H1 (cell line): ENCODE measurements around the gene TNFRSF8. TPM values are rescaled to one million over a fixed set of nuclear protein-coding genes. Genes with fewer than 3 reads are reported as not detected.

Experiments
- CTCF ChIA-PET: fragments of 300-600 bp; sonication (Branson Sonifier 250); formaldehyde crosslinking; loops from one replicate; lab custom pipeline; 2021; ENCODE audit not compliant: partially characterized antibody; lab: Charles Lee
- POLR2A ChIA-PET: fragments of 300-600 bp; sonication (Branson Sonifier 250); formaldehyde crosslinking; loops from one replicate; lab custom pipeline; 2021; ENCODE audit warnings: inconsistent platforms; ENCODE audit not compliant: partially characterized antibody; lab: Charles Lee
- DNase-seq, 2 experiments: peaks; one replicate each; pipeline versions ENCODE4 v3.0.0 to v3.0.0-alpha.2; 2010 to 2022; ENCODE audit warnings: low spot score in 2 of 2, low read depth in 1 of 2, mixed read lengths in 1 of 2
- FAIRE-seq: peaks from 2 replicates; lab custom pipeline; 2011; peaks lifted over from hg19 to GRCh38; lab: Jason Lieb, UNC
- H2AFZ ChIP-seq: 2 replicates; pipeline ENCODE4 v1.8.1; 2012; ENCODE audit warnings: low read length, inconsistent platforms
- H2AK5ac ChIP-seq: 2 replicates; pipeline ENCODE4 v1.6.1; 2013; ENCODE audit warnings: low read depth, low read length
- H2BK120ac ChIP-seq: replicated peaks from 2 replicates; pipeline ENCODE3; 2013; ENCODE audit warnings: low read depth, low read length, inconsistent platforms
- H2BK12ac ChIP-seq: 2 replicates; pipeline ENCODE4 v1.6.1; 2013; ENCODE audit warnings: low read depth, low read length
- H2BK15ac ChIP-seq: 2 replicates; pipeline ENCODE4 v1.6.1; 2013; ENCODE audit warnings: low read length
- H2BK20ac ChIP-seq: 2 replicates; pipeline ENCODE4 v1.6.1; 2013; ENCODE audit warnings: low read length
- H2BK5ac ChIP-seq: 2 replicates; pipeline ENCODE4 v1.6.1; 2013; ENCODE audit warnings: low read depth, low read length
- H3K14ac ChIP-seq: 2 replicates; pipeline ENCODE4 v1.6.1; 2013; ENCODE audit warnings: inconsistent platforms; ENCODE audit not compliant: insufficient read length
- H3K18ac ChIP-seq: 2 replicates; pipeline ENCODE4 v1.6.1; 2013; ENCODE audit warnings: low read length; ENCODE audit errors: extremely low read depth
- H3K23ac ChIP-seq: 2 replicates; pipeline ENCODE4 v1.6.1; 2013; ENCODE audit warnings: inconsistent platforms; ENCODE audit not compliant: insufficient read length
- H3K23me2 ChIP-seq: 2 replicates; pipeline ENCODE4 v1.6.1; 2013; ENCODE audit warnings: low read depth, low read length
- H3K27ac ChIP-seq: 2 replicates; pipeline ENCODE4 v1.6.1; 2011; ENCODE audit warnings: low read depth, low read length, inconsistent platforms
- H3K27me3 ChIP-seq, 4 experiments: replicated peaks in 1 of 4; 1 replicate in 1 of 4; 2 replicates in 3 of 4; pipeline versions ENCODE4 v1.6.1 to v1.8.1; 2011 to 2013; ENCODE audit warnings: low read length in 3 of 4, mild to moderate bottlenecking in 3 of 4, inconsistent platforms in 2 of 4, mixed read lengths in 2 of 4, moderate library complexity in 1 of 4; ENCODE audit not compliant: control insufficient read depth in 3 of 4, insufficient read depth in 3 of 4; ENCODE audit errors: extremely low read depth in 1 of 4
- H3K36me3 ChIP-seq, 4 experiments: 2 replicates each; pipeline versions ENCODE4 v1.6.1 to v1.8.1; 2011 to 2013; ENCODE audit warnings: mild to moderate bottlenecking in 4 of 4, low read length in 3 of 4, moderate library complexity in 2 of 4, control low read depth in 1 of 4, inconsistent platforms in 1 of 4; ENCODE audit not compliant: insufficient read depth in 4 of 4, control insufficient read depth in 2 of 4
- H3K4ac ChIP-seq: replicated peaks from 2 replicates; pipeline ENCODE3; 2013; ENCODE audit warnings: low read length, low read depth, mixed read lengths, inconsistent platforms; ENCODE audit not compliant: insufficient read length
- H3K4me1 ChIP-seq, 4 experiments: replicated peaks in 1 of 4; 1 replicate in 1 of 4; 2 replicates in 3 of 4; pipeline versions ENCODE4 v1.6.1 to v1.8.1; 2011 to 2013; ENCODE audit warnings: low read length in 3 of 4, inconsistent platforms in 2 of 4, mixed read lengths in 1 of 4; ENCODE audit not compliant: insufficient read depth in 4 of 4, control insufficient read depth in 3 of 4
- H3K4me2 ChIP-seq, 2 experiments: 2 replicates each; pipeline versions ENCODE4 v1.6.1 to v1.8.1; 2011 to 2013; ENCODE audit warnings: low read depth in 2 of 2, low read length in 2 of 2, control low read depth in 1 of 2, inconsistent platforms in 1 of 2, mild to moderate bottlenecking in 1 of 2; ENCODE audit not compliant: insufficient read depth in 1 of 2
- H3K4me3 ChIP-seq, 4 experiments: fragments of 200-600, 300-600 bp in 1 of 4; sonication (generic), shearing (Covaris generic), sonication (Bioruptor Twin) in 1 of 4; 2 replicates each; pipeline versions ENCODE4 v1.5.1 to v1.8.1; 2011 to 2016; ENCODE audit warnings: low read length in 4 of 4, low read depth in 3 of 4, control low read depth in 2 of 4, inconsistent platforms in 2 of 4, mild to moderate bottlenecking in 2 of 4, mixed read lengths in 1 of 4, moderate library complexity in 1 of 4; ENCODE audit not compliant: insufficient read depth in 2 of 4; ENCODE audit errors: extremely low read depth in 1 of 4
- H3K56ac ChIP-seq: replicated peaks from 2 replicates; pipeline ENCODE3; 2013; ENCODE audit warnings: low read depth, mild to moderate bottlenecking, mixed read lengths, low read length, inconsistent platforms; ENCODE audit not compliant: insufficient read length
- H3K79me1 ChIP-seq: 2 replicates; pipeline ENCODE4 v1.6.1; 2013; ENCODE audit warnings: low read depth, low read length, control low read depth
- H3K79me2 ChIP-seq, 2 experiments: 2 replicates each; pipeline versions ENCODE4 v1.6.1 to v1.8.1; 2012 to 2013; ENCODE audit warnings: low read length in 2 of 2, mild to moderate bottlenecking in 2 of 2, inconsistent platforms in 1 of 2; ENCODE audit not compliant: insufficient read depth in 2 of 2, control insufficient read depth in 1 of 2
- H3K9ac ChIP-seq, 4 experiments: replicated peaks in 1 of 4; 1 replicate in 1 of 4; 2 replicates in 3 of 4; pipeline versions ENCODE4 v1.6.1 to v1.8.1; 2011 to 2013; ENCODE audit warnings: low read depth in 3 of 4, low read length in 3 of 4, control low read depth in 2 of 4, mild to moderate bottlenecking in 2 of 4, moderate library complexity in 2 of 4, inconsistent platforms in 1 of 4; ENCODE audit errors: extremely low read depth in 1 of 4
- H3K9me3 ChIP-seq, 2 experiments: 2 replicates each; pipeline versions ENCODE4 v1.6.1 to v1.8.1; 2012 to 2013; ENCODE audit warnings: mild to moderate bottlenecking in 2 of 2, moderate library complexity in 2 of 2, control low read depth in 1 of 2, inconsistent platforms in 1 of 2, low read depth in 1 of 2, low read length in 1 of 2, mixed read lengths in 1 of 2; ENCODE audit not compliant: insufficient read depth in 2 of 2
- H4K20me1 ChIP-seq, 2 experiments: replicated peaks in 1 of 2; 2 replicates each; pipeline versions ENCODE3 to v1.8.1; 2011 to 2013; ENCODE audit warnings: inconsistent platforms in 2 of 2, low read length in 2 of 2, mild to moderate bottlenecking in 1 of 2; ENCODE audit not compliant: insufficient read depth in 2 of 2, control insufficient read depth in 1 of 2
- H4K5ac ChIP-seq: 2 replicates; pipeline ENCODE4 v1.6.1; 2013; ENCODE audit warnings: low read length, low read depth, mixed read lengths, inconsistent platforms; ENCODE audit not compliant: insufficient read length
- H4K8ac ChIP-seq: 2 replicates; pipeline ENCODE4 v1.8.0; 2013; ENCODE audit warnings: mild to moderate bottlenecking, moderate library complexity, low read length, inconsistent platforms; ENCODE audit not compliant: insufficient read depth; ENCODE audit errors: extremely low read depth
- H4K91ac ChIP-seq: replicated peaks from 2 replicates; pipeline ENCODE3; 2013; ENCODE audit warnings: low read length, mixed read lengths, inconsistent platforms; ENCODE audit not compliant: insufficient read length
- NANOG ChIP-seq: IDR thresholded peaks from 2 replicates; pipeline ENCODE4 v1.6.1; 2011; ENCODE audit warnings: low read length, low read depth, mild to moderate bottlenecking, inconsistent platforms; ENCODE audit not compliant: insufficient read depth, poor library complexity, severe bottlenecking
- WGBS, 2 experiments: shearing (Covaris generic) in 1 of 2; methylation state at CpG; one replicate each; pipeline versions ENCODE4 v1.1.6 to v1.1.7; 2013 to 2015; ENCODE audit warnings: low lambda C conversion rate in 2 of 2, mixed read lengths in 2 of 2, inconsistent platforms in 1 of 2, low coverage in 1 of 2, missing lambda C conversion rate in 1 of 2; ENCODE audit not compliant: insufficient replicate concordance in 2 of 2, insufficient coverage in 1 of 2, insufficient read length in 1 of 2; ENCODE audit errors: extremely low coverage in 1 of 2, missing lambda C conversion rate in 1 of 2; 5-methylcytosine and 5-hydroxymethylcytosine counted together
- polyA plus RNA-seq, 7 experiments: library from polyadenylated mRNA; depleted of rRNA in 3 of 7; stranded (reverse) in 5 of 7; unstranded in 2 of 7; fragments of >200 nt in 5 of 7; fragments of 200-250 nt in 2 of 7; gene quantifications; 1 replicate in 5 of 7; 2 replicates in 1 of 7; 4 replicates in 1 of 7; pipeline versions ENCODE4 v1.2.1 to v1.2.3, GENCODE V29; 2011 to 2013; ENCODE audit warnings: missing spikeins in 2 of 7, mixed read lengths in 2 of 7
- total RNA-seq: library from RNA; stranded (reverse); fragmentation: NEBNext Ultra II Directional; extraction: Animal tissue kit (Norgen Biotek cat#: 25700); gene quantifications from 2 replicates; pipeline ENCODE4 v1.2.1, GENCODE V29; 2021

The TNFRSF8 gene
- total and polyA plus RNA-seq, 2 of the 8 experiments (the other 6 are each of a cell fraction or from before 2014, with no cell fraction given) = 23.2 to 32.7 TPM

- Histone ChIP-seq H3K9me3 (no peaks in the 10 kb centered on the region; a peak in 1 of 4 replicates), H3K4me2 (no peak overlapping the region), H3K27me3 (no peaks in the 10 kb centered on the region), H2AFZ (no peak overlapping the region), H2AK5ac (peak overlapping the region; percentile 75; the same call in 1 of the 2 replicates), H3K79me2 (peaks cover 0 to 11% of the 10 kb centered on the region in 2 experiments; a peak in 1 of 4 replicates), H2BK12ac (peak overlapping the region; percentile 43), H3K9ac (no peak overlapping the region), H3K4me1 (peaks cover 3 to 22% (median 6%) of the 10 kb centered on the region in 4 experiments), H3K4me3 (no peak overlapping the region), H2BK15ac (no peak overlapping the region), H3K27ac (no peak overlapping the region), H2BK20ac (peak overlapping the region; percentile 86), H2BK120ac (peak overlapping the region; percentile 17), H4K8ac (no peak overlapping the region), H3K23me2 (0 out of 2 replicates have a peak, but pooled peaks cover 4% of the 10 kb centered on the region), H4K20me1 (peaks cover 0 to 4% of the 10 kb centered on the region in 2 experiments), H4K5ac (no peak overlapping the region), H3K23ac (no peak overlapping the region), H3K14ac (no peak overlapping the region), H4K91ac (peak overlapping the region; percentile 5), H2BK5ac (peak overlapping the region; percentile 30; the same call in 1 of the 2 replicates), H3K4ac (no peak overlapping the region), H3K36me3 (peaks cover 0 to 2% (median 0%) of the 10 kb centered on the region in 4 experiments; a peak in 2 of 8 replicates), H3K56ac (no peak overlapping the region), H3K79me1 (0 out of 2 replicates have a peak, but pooled peaks cover 2% of the 10 kb centered on the region), H3K18ac (0 out of 2 replicates have a peak overlapping the region, but pooled peaks have one; percentile 9)
- DNase-seq (no peak), FAIRE-seq (no peak)
- WGBS, 2 experiments = 93% methylated on average over 9 of the region's 9 CpGs; no CpG with 5 or more reads in 1 of the 2 experiments
- CTCF ChIA-PET = interaction anchor here (0.7 to 5.1 kb wide), 3 partner anchors 9 to 43 kb away, joined by 3 to 59 read pairs (median 11); partner anchors contain the start of gene TNFRSF8
- POLR2A ChIA-PET = interaction anchor here (0.8 to 2.0 kb wide), 7 partner anchors 10 to 168 kb away, joined by 3 to 6 read pairs (median 3); partner anchors contain the start of gene TNFRSF8
- TF ChIP-seq NANOG = no peak
Observed at GRCh38 chr1:12076425-12077005, 13.4 kb downstream of the TNFRSF8 start.
